K562 (cell line): ENCODE results near the gene BNIP2. TPM values are rescaled to one million over a fixed set of nuclear protein-coding genes. Genes with fewer than 3 reads are reported as not detected.
A peak's percentile ranks its signal among the peaks of the same experiment; 100 is the strongest.

Source experiments
- ARNT ChIP-seq, 2 experiments: fragments of 450-650 bp; IDR thresholded peaks; 2 replicates each; pipeline ENCODE4 v1.6.1; 2016; ENCODE audit warnings: mild to moderate bottlenecking in 1 of 2
- BCL6 ChIP-seq: fragments of 250-450 bp; sonication (Bioruptor Pico); IDR thresholded peaks from 2 replicates; pipeline ENCODE4 v1.4.0; 2020
- CBFA2T3 ChIP-seq: fragments of 450-650 bp; IDR thresholded peaks from 2 replicates; pipeline ENCODE4 v1.6.1; 2017
- HIVEP1 ChIP-seq: fragments of 250-450 bp; sonication (Bioruptor Pico); IDR thresholded peaks from 2 replicates; pipeline ENCODE4 v1.4.0; 2020; ENCODE audit warnings: mild to moderate bottlenecking
- MEF2A ChIP-seq: IDR thresholded peaks from 2 replicates; pipeline ENCODE4 v1.6.1; 2011; ENCODE audit warnings: low read depth, mild to moderate bottlenecking, low read length, moderate library complexity; ENCODE audit not compliant: control insufficient read depth
- PTTG1 ChIP-seq: fragments of 450-650 bp; IDR thresholded peaks from 2 replicates; pipeline ENCODE4 v1.6.1; 2016; ENCODE audit warnings: low read depth, mild to moderate bottlenecking, missing genetic modification characterization, missing compliant biosample characterization
- RBM25 ChIP-seq: fragments of 200-400 bp; formaldehyde crosslinking; IDR thresholded peaks from 2 replicates; pipeline ENCODE4 v1.6.1; 2018; ENCODE audit warnings: low read length, low read depth, moderate library complexity; ENCODE audit not compliant: severe bottlenecking
- SAP30 ChIP-seq: fragments of 200-600 bp; sonication (generic); IDR thresholded peaks from 2 replicates; pipeline ENCODE4 v1.6.1; 2012; ENCODE audit warnings: borderline replicate concordance, low read depth, mild to moderate bottlenecking, moderate library complexity, low read length, control low read depth, inconsistent platforms; ENCODE audit not compliant: insufficient read depth, poor library complexity, severe bottlenecking
- SIN3A ChIP-seq, 2 experiments: fragments of 150-350 bp in 1 of 2; IDR thresholded peaks; 2 replicates each; pipeline ENCODE4 v1.6.1; 2011 to 2016; ENCODE audit warnings: borderline replicate concordance in 2 of 2, low read depth in 2 of 2, low read length in 2 of 2, mild to moderate bottlenecking in 2 of 2, moderate library complexity in 2 of 2; ENCODE audit not compliant: control insufficient read depth in 1 of 2
- SP1 ChIP-seq: sonication (generic); formaldehyde crosslinking; IDR thresholded peaks from 2 replicates; pipeline ENCODE4 v1.8.1; 2022; ENCODE audit warnings: mild to moderate bottlenecking, missing genetic modification reagents
- WHSC1 ChIP-seq: IDR thresholded peaks from one replicate; pipeline ENCODE4 v1.6.1; 2012; ENCODE audit warnings: low read length, control low read depth, inconsistent platforms
- polyA plus RNA-seq, 8 experiments: library from polyadenylated mRNA; depleted of rRNA in 4 of 8; stranded (reverse) in 5 of 8; unstranded in 3 of 8; fragments of >200 nt; fragmentation: Nextera tagmentation in 2 of 8; fragmentation: Illumina TruSeq in 1 of 8; extraction: Ambion mirVana in 2 of 8; extraction: Trizol in 1 of 8; gene quantifications; 2 replicates each; pipeline versions ENCODE4 v1.2.1 to v1.2.3, GENCODE V29; 2011 to 2014; ENCODE audit warnings: inconsistent platforms in 1 of 8, missing spikeins in 1 of 8
- total RNA-seq, 7 experiments: library from RNA; depleted of rRNA in 6 of 7; stranded (reverse); fragments of >200 nt in 6 of 7; fragmentation: Illumina TruSeq in 2 of 7; extraction: Trizol in 2 of 7; gene quantifications; 2 replicates each; pipeline versions ENCODE4 v1.2.1 to v1.2.3, GENCODE V29; 2011 to 2021; ENCODE audit warnings: low replicate concordance in 1 of 7
- TF ChIP-seq, protein P1 (sequence below), 2 experiments: fragments of 150-350 bp in 1 of 2; IDR thresholded peaks; 2 replicates each; pipeline ENCODE4 v1.6.1; 2012 to 2016; ENCODE audit warnings: low read depth in 2 of 2, low read length in 2 of 2, mild to moderate bottlenecking in 1 of 2, moderate library complexity in 1 of 2
- TF ChIP-seq, protein P2 (sequence below), 3 experiments: fragments of 200-800 bp in 1 of 3; fragments of 250-450 bp in 1 of 3; fragments of 450-650 bp in 1 of 3; sonication (Bioruptor Pico) in 1 of 3; sonication (Bioruptor generic) in 1 of 3; formaldehyde crosslinking in 1 of 3; IDR thresholded peaks; 2 replicates each; pipeline versions ENCODE4 v1.6.1 to v1.8.0; 2016 to 2022; ENCODE audit warnings: mild to moderate bottlenecking in 2 of 3, missing genetic modification characterization in 2 of 3, missing compliant biosample characterization in 1 of 3, moderate library complexity in 1 of 3
- TF ChIP-seq, protein P3 (sequence below): sonication (generic); formaldehyde crosslinking; IDR thresholded peaks from 2 replicates; pipeline ENCODE4 v1.8.1; 2023; ENCODE audit warnings: mild to moderate bottlenecking, missing genetic modification reagents
- TF ChIP-seq, protein P4 (sequence below): fragments of 150-350 bp; IDR thresholded peaks from 2 replicates; pipeline ENCODE4 v1.6.1; 2014; ENCODE audit warnings: low read depth, mild to moderate bottlenecking, low read length, borderline replicate concordance

Gene BNIP2
- total and polyA plus RNA-seq, 9 of the 15 experiments (the other 6 are each of a cell fraction or from before 2014, with no cell fraction given), result 19.6 to 88.0 (median 52.5) TPM

DNA sequence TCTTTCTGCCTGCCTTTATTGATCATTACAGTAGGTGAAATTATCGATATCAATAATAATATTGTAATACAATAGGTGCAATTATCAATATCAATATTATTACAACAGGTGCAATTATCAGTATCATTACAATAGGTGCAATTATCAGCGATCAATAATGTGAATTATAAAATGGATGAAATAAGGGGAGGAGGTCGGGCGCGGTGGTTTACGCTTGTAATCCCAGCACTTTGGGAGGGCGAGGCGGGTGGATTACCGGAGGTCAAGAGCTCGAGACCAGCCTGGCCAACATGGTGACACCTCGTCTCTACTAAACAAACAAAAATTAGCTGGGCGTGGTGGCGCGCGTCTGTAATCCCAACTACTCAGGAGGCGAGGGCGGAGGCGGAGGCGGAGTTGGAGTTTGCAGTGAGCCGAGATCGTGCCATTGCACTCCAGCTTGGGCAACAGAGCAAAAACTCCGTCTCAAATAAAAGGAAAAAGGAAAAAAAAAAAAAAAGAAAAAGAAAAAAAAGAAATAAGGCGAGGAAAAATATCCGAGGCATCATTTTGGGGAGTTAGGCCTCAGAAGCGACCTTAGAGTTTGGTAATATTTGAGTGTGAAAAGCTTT, 611 bp upstream of the BNIP2 start (continued):
- peak in 1 of 2 experiments; percentile 55; a peak in 2 of 4 replicates for TF ChIP-seq SIN3A (IDR thresholded peaks at IDR 0.05; ENCODE audit: borderline replicate concordance in 2 of 2, control insufficient read depth in 1 of 2, low read depth in 2 of 2, low read length in 2 of 2)
- no peak for TF ChIP-seq WHSC1
- TF ChIP-seq, protein P1, sequence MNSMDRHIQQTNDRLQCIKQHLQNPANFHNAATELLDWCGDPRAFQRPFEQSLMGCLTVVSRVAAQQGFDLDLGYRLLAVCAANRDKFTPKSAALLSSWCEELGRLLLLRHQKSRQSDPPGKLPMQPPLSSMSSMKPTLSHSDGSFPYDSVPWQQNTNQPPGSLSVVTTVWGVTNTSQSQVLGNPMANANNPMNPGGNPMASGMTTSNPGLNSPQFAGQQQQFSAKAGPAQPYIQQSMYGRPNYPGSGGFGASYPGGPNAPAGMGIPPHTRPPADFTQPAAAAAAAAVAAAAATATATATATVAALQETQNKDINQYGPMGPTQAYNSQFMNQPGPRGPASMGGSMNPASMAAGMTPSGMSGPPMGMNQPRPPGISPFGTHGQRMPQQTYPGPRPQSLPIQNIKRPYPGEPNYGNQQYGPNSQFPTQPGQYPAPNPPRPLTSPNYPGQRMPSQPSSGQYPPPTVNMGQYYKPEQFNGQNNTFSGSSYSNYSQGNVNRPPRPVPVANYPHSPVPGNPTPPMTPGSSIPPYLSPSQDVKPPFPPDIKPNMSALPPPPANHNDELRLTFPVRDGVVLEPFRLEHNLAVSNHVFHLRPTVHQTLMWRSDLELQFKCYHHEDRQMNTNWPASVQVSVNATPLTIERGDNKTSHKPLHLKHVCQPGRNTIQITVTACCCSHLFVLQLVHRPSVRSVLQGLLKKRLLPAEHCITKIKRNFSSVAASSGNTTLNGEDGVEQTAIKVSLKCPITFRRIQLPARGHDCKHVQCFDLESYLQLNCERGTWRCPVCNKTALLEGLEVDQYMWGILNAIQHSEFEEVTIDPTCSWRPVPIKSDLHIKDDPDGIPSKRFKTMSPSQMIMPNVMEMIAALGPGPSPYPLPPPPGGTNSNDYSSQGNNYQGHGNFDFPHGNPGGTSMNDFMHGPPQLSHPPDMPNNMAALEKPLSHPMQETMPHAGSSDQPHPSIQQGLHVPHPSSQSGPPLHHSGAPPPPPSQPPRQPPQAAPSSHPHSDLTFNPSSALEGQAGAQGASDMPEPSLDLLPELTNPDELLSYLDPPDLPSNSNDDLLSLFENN (IDR thresholded peaks at IDR 0.05; ENCODE audit: low read depth in 2 of 2, low read length in 2 of 2), result no peak
- TF ChIP-seq, protein P2, sequence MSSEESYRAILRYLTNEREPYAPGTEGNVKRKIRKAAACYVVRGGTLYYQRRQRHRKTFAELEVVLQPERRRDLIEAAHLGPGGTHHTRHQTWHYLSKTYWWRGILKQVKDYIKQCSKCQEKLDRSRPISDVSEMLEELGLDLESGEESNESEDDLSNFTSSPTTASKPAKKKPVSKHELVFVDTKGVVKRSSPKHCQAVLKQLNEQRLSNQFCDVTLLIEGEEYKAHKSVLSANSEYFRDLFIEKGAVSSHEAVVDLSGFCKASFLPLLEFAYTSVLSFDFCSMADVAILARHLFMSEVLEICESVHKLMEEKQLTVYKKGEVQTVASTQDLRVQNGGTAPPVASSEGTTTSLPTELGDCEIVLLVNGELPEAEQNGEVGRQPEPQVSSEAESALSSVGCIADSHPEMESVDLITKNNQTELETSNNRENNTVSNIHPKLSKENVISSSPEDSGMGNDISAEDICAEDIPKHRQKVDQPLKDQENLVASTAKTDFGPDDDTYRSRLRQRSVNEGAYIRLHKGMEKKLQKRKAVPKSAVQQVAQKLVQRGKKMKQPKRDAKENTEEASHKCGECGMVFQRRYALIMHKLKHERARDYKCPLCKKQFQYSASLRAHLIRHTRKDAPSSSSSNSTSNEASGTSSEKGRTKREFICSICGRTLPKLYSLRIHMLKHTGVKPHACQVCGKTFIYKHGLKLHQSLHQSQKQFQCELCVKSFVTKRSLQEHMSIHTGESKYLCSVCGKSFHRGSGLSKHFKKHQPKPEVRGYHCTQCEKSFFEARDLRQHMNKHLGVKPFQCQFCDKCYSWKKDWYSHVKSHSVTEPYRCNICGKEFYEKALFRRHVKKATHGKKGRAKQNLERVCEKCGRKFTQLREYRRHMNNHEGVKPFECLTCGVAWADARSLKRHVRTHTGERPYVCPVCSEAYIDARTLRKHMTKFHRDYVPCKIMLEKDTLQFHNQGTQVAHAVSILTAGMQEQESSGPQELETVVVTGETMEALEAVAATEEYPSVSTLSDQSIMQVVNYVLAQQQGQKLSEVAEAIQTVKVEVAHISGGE (CRISPR knock-in tag; IDR thresholded peaks at IDR 0.05), result no peak
- TF ChIP-seq, protein P3, sequence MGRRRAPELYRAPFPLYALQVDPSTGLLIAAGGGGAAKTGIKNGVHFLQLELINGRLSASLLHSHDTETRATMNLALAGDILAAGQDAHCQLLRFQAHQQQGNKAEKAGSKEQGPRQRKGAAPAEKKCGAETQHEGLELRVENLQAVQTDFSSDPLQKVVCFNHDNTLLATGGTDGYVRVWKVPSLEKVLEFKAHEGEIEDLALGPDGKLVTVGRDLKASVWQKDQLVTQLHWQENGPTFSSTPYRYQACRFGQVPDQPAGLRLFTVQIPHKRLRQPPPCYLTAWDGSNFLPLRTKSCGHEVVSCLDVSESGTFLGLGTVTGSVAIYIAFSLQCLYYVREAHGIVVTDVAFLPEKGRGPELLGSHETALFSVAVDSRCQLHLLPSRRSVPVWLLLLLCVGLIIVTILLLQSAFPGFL (CRISPR knock-in tag), result no peak
- TF ChIP-seq, protein P4, sequence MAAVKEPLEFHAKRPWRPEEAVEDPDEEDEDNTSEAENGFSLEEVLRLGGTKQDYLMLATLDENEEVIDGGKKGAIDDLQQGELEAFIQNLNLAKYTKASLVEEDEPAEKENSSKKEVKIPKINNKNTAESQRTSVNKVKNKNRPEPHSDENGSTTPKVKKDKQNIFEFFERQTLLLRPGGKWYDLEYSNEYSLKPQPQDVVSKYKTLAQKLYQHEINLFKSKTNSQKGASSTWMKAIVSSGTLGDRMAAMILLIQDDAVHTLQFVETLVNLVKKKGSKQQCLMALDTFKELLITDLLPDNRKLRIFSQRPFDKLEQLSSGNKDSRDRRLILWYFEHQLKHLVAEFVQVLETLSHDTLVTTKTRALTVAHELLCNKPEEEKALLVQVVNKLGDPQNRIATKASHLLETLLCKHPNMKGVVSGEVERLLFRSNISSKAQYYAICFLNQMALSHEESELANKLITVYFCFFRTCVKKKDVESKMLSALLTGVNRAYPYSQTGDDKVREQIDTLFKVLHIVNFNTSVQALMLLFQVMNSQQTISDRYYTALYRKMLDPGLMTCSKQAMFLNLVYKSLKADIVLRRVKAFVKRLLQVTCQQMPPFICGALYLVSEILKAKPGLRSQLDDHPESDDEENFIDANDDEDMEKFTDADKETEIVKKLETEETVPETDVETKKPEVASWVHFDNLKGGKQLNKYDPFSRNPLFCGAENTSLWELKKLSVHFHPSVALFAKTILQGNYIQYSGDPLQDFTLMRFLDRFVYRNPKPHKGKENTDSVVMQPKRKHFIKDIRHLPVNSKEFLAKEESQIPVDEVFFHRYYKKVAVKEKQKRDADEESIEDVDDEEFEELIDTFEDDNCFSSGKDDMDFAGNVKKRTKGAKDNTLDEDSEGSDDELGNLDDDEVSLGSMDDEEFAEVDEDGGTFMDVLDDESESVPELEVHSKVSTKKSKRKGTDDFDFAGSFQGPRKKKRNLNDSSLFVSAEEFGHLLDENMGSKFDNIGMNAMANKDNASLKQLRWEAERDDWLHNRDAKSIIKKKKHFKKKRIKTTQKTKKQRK, result no peak
- TF ChIP-seq SP1, result peak; percentile 29; the same call in 1 of the 2 replicates
- no peak for TF ChIP-seq RBM25
- TF ChIP-seq MEF2A, result no peak
- TF ChIP-seq PTTG1, result no peak
- no peak for TF ChIP-seq SAP30
- TF ChIP-seq BCL6 (CRISPR knock-in tag), result no peak
- peak; percentile 34 for TF ChIP-seq CBFA2T3
- TF ChIP-seq ARNT (IDR thresholded peaks at IDR 0.05), result peak in 1 of 2 experiments; percentile 76; a peak in 1 of 4 replicates
- TF ChIP-seq HIVEP1 (CRISPR knock-in tag), result no peak
